Tibial nerve (tissue), 4 donors: ENCODE results near the gene MTCH1. TPM values are rescaled to one million over a fixed set of nuclear protein-coding genes. Genes with fewer than 3 reads are reported as not detected.
A peak's percentile ranks its signal among the peaks of the same experiment; 100 is the strongest.

ENCODE experiments used
- DNase-seq, 2 donors: peaks; one replicate each; pipeline ENCODE4 v3.0.0-alpha.2; 2019; ENCODE audit warnings: low spot score in 2 of 2
- H3K27ac ChIP-seq, 4 donors: fragments of 200-600 bp; sonication (generic) in 3 of 4; one replicate each; pipeline ENCODE4 v1.5.1; 2017 to 2019; ENCODE audit warnings: mild to moderate bottlenecking in 1 of 4
- H3K27me3 ChIP-seq, 2 donors: fragments of 200-600 bp; sonication (generic) in 1 of 2; one replicate each; pipeline versions ENCODE4 v1.5.1 to v1.6.0; 2017 to 2019
- H3K36me3 ChIP-seq, 3 donors: fragments of 200-600 bp; sonication (generic); one replicate each; pipeline ENCODE4 v1.5.1; 2018 to 2019
- H3K4me1 ChIP-seq, 4 donors: fragments of 200-600 bp; sonication (generic) in 3 of 4; one replicate each; pipeline ENCODE4 v1.5.1; 2017 to 2019
- H3K4me3 ChIP-seq, 4 donors: fragments of 200-600 bp; sonication (generic) in 3 of 4; one replicate each; pipeline ENCODE4 v1.5.1; 2017 to 2019; ENCODE audit warnings: mild to moderate bottlenecking in 1 of 4, moderate library complexity in 1 of 4
- H3K9me3 ChIP-seq, 4 donors: fragments of 200-600 bp; sonication (generic) in 3 of 4; one replicate each; pipeline ENCODE4 v1.5.1; 2017 to 2019
- CTCF ChIP-seq, 5 experiments: fragments of 200-600 bp in 3 of 5; fragments of 450-650 bp in 2 of 5; sonication (generic) in 3 of 5; IDR thresholded peaks; one replicate each; pipeline ENCODE4 v1.5.1; 2016 to 2019; ENCODE audit warnings: antibody characterized with exemption in 5 of 5, mild to moderate bottlenecking in 3 of 5, moderate library complexity in 2 of 5
- EP300 ChIP-seq, 2 donors: sonication (generic); formaldehyde crosslinking; IDR thresholded peaks; one replicate each; pipeline ENCODE4 v1.6.1; 2017; ENCODE audit warnings: antibody characterized with exemption in 2 of 2, mild to moderate bottlenecking in 1 of 2
- POLR2A ChIP-seq, 2 donors: fragments of 450-650 bp; IDR thresholded peaks; one replicate each; pipeline ENCODE4 v1.6.1; 2017; ENCODE audit warnings: antibody characterized with exemption in 2 of 2, mild to moderate bottlenecking in 2 of 2, moderate library complexity in 2 of 2
- WGBS, 2 donors: methylation state at CpG; one replicate each; pipeline ENCODE4 v1.1.5; 2018; 5-methylcytosine and 5-hydroxymethylcytosine counted together
- total RNA-seq, 4 donors: library from RNA; depleted of rRNA; stranded (reverse); fragments of >200 nt; gene quantifications; one replicate each; pipeline ENCODE4 v1.1.0, GENCODE V29; 2016

Gene MTCH1
- total RNA-seq, 4 donors from 2014 or later: 277 to 347 (median 301) TPM

DNA sequence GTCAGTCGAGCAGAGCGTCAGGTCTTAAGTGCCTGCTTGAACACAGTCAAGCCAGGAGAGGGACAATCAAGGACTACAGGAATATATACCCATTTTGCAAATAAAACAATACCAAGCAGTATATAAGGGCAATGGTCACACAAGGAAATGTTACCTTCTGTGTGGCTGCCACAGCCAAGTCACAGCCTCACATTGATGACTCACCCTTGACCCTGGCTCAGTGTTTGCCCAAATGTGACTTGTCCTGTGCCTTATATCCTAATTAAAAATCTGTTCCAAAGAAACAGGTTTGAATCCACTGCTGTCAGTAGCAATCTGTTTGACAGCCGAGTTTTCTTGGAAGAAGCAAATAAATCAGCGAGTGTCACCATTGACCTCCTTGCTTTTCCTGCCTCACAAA, 65.9 kb downstream of the MTCH1 start:
- H3K36me3 ChIP-seq: peaks cover 0 to 90% (median 0%) of the 10 kb centered on the region in 3 donors
- H3K9me3 ChIP-seq: no peaks in the 10 kb centered on the region
- WGBS, 2 donors: 78 to 84% methylated on average over 4 of the region's 4 CpGs
- H3K4me3 ChIP-seq: no peak overlapping the region
- TF ChIP-seq EP300 (IDR thresholded peaks at IDR 0.05) (no peak), CTCF (IDR thresholded peaks at IDR 0.05) (no peak), POLR2A (IDR thresholded peaks at IDR 0.05) (no peak)
- peaks cover 0 to 52% (median 3%) of the 10 kb centered on the region in 4 donors for H3K4me1 ChIP-seq
- peak overlapping the region in 2 of 4 donors; percentile 19 to 36 for H3K27ac ChIP-seq
- DNase-seq: no peak
- H3K27me3 ChIP-seq: no peaks in the 10 kb centered on the region

Other genes starting within 250 kb of the MTCH1 start
- 1 to 10 TPM in 2 of 4 donors, under 1 TPM in 2; 0.39 to 3.0 (median 1.4) TPM for gene CPNE5, start 146.8 kb downstream of the MTCH1 start, total RNA-seq
- gene PPIL1, start 111.4 kb downstream of the MTCH1 start, total RNA-seq: 10 to 100 TPM in 2 of 4 donors, 1 to 10 TPM in 2; 9.2 to 19.8 (median 13.0) TPM
- 10 to 100 TPM; 41.1 to 57.9 (median 52.3) TPM for gene C6orf89, start 100.2 kb downstream of the MTCH1 start, total RNA-seq
- 10 to 100 TPM; 17.4 to 70.2 (median 46.2) TPM for gene PI16, start 31.5 kb downstream of the MTCH1 start, total RNA-seq
- 100 to 1,000 TPM in 1 of 4 donors, 10 to 100 TPM in 3; 40.9 to 182 (median 48.5) TPM for gene FGD2, start 19.5 kb upstream of the MTCH1 start, total RNA-seq
- 10 to 100 TPM in 1 of 4 donors, 1 to 10 TPM in 3; 2.8 to 22.8 (median 6.6) TPM for gene PIM1, start 184.0 kb upstream of the MTCH1 start, total RNA-seq